Islet of Langerhans (tissue), 1 donor: Measurements from ENCODE around the gene PIK3R4.
A peak's percentile ranks its signal among the peaks of the same experiment; 100 is the strongest.

ENCODE experiments used
- FAIRE-seq: peaks from one replicate; lab custom pipeline; 2011; peaks lifted over from hg19 to GRCh38; lab: Jason Lieb, UNC

PIK3R4 gene

DNA sequence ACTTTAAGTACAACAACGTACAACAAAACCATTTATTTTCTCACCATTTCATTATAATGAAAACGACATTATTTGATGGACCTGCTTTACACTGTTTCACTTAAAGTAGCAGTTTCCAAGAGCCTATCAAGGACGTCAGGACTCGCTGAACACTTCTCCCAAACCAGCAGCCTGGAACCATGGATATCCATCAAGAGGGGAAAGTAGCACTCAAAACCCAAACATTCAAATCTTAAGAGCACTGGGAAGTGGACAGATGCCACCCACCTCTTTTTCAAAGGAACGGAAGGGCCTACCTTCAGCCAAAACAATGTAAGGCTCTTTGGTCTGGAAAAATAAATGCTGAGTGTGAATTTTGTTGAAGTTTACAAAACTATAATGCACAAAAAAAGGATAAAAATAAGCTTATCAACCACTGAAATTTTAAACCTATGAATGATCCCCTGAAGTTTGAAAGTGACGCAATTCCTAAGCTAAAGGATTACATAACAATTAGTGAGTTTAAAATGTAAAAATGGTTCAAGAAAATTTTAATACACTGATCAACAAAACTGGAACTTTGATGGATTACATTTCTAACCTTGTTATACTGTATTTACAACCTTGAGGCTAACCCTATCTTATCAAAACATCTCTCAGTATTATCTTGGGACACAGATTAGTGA, 4.6 kb downstream of the PIK3R4 start:
- FAIRE-seq: no peak

DNA sequence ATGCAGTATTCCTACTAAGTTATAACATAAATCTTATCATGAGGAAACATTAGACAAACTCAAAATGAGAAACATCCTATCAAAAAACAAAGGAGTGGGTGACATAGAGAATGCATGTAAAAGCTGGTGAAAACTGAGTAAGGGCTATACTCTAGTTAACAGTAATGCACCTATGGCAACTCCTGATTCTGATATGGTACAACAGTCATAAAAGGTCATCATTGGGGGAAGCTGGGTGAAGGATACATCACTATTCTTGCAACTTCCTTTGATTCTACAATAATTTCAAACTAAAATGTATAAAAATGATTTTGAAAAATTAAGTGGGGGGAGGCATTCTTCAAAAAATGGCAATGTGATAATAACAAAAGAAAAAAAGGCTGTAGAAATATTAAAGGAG, 6.8 kb downstream of the PIK3R4 start:
- no peak for FAIRE-seq

DNA sequence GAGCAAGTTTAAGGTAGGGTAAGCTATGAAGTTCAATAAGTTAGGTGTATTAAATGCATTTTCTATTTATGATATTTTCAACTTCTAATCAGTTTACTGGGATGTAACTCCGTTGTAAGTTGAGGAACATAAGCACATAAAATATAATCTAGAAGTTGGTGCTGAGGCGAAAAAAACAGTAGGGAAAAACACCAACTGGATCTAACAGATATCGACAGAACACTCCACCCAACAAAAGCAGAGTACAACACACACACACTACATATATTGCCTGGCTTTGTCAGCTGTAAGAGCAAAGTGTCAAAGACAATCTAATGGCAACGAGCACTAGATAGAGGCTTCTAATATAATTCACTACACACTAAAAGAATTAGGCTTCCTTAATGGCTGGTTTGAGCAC, 8.4 kb downstream of the PIK3R4 start:
- no peak for FAIRE-seq

GRCh38 chr3:130737622-130738021, 9.0 kb downstream of the PIK3R4 start:
- FAIRE-seq: no peak

- no peak for FAIRE-seq
These were observed 13.3 kb downstream of the PIK3R4 start for GRCh38 chr3:130733236-130733875.

- FAIRE-seq: no peak
These were observed 14.1 kb downstream of the PIK3R4 start for GRCh38 chr3:130732501-130732900.

DNA sequence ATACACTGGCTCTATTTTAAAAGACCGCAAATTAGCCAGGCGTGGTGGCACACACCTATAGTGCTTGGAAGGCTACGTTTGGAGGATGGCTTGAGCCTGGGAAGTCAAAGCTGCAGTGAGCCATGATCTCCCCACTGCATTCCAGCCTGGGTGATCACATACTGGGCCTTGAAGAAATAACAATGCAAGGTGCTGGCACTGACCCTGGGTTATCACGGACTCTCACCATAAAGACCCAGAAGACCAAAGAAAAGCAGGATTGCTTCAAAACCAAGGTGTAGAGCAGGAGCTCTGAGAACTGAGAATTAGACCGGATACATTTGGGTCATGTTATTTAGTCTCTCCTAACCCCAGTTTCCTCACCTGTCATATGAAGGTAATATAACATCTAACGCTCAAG, 14.8 kb downstream of the PIK3R4 start:
- FAIRE-seq: no peak

- peak; percentile 70 for FAIRE-seq
These were observed 17.5 kb downstream of the PIK3R4 start for GRCh38 chr3:130729154-130729553.

DNA sequence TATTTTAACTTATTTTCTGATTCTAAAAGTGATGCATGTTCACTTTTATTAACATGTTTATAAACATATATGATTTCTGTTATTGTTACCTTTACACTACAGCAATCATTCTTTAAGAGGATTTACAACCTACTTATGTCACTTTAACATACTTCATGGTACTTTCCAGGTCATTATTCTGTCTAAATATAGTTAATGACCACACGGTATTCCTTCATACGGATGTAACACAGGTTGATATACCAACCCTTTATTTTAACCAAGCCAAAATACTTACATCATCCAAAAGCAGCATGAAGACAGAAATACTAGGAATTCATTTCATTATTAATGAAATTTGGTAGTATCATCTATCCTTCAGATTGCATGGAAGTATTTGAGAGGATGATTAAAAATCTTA, 18.6 kb downstream of the PIK3R4 start:
- peak; percentile 27 for FAIRE-seq

DNA sequence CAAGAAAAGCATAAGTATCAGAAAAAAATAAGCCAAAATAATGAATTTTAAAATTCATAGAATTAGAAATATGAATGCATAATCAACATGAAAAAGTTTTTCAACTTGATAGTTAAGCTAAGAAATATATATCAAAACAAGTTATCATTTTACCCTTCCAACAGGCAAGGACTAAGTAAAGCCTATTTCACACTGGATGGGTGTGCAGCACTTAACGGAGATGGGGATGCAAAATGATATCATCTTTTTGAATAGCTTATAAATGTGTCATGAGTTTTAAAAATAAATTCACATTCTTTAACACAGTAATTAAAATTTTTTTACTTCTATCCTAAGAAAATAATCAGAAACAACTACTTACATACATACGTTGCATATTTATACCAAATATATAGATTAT, 20.9 kb downstream of the PIK3R4 start:
- FAIRE-seq: no peak

- FAIRE-seq: no peak
These were observed 31.0 kb downstream of the PIK3R4 start for GRCh38 chr3:130715616-130716015.

GRCh38 chr3:130712718-130713423, 33.8 kb downstream of the PIK3R4 start:
- no peak for FAIRE-seq

GRCh38 chr3:130711565-130712324, 34.9 kb downstream of the PIK3R4 start:
- no peak for FAIRE-seq

- no peak for FAIRE-seq
These were observed 37.0 kb downstream of the PIK3R4 start for GRCh38 chr3:130709671-130710070.

- no peak for FAIRE-seq
These were observed 38.6 kb downstream of the PIK3R4 start for GRCh38 chr3:130707902-130708601.

- FAIRE-seq: no peak
These were observed 41.1 kb downstream of the PIK3R4 start for GRCh38 chr3:130705501-130705900.

GRCh38 chr3:130702985-130703384, 43.6 kb downstream of the PIK3R4 start:
- no peak for FAIRE-seq

- no peak for FAIRE-seq
These were observed 46.1 kb downstream of the PIK3R4 start for GRCh38 chr3:130700541-130700940.

- peak; percentile 13 for FAIRE-seq
These were observed 46.9 kb downstream of the PIK3R4 start for GRCh38 chr3:130699765-130700164.

DNA sequence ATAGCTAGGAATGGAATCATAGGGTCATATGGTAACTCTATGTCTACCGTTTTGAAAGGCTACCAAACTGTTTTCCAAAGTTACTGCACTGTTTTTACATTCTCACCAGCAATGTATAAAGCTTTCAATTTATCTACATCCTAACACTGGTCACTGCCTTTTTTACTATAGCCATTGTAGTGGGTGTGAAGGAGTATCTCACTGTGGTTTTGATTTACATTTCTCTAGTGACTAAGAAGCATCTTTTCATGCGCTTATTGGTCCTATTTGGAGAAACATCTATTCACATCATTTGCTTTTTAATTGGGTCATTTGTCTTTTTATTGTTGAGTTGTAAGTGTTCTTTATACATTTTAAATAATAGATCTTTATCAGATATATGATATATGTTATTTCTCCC, 53.3 kb downstream of the PIK3R4 start:
- FAIRE-seq: no peak

DNA sequence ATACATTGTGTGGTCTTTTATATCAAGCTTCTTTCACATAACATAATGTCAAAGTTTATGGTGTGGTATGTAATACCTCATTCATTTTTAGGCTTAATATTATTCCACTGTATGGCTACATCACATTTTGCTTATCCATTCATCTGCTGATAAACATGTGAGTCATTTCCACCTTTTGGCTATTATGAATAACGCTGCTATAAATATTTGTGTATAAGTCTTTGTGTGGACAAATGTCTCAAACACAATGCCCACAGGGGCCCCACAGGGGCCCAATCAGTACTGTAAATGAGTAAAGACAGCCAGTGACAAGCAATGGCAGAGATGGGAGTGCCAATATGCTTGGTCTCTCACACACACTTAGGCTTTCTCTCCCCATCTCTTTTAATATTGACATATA, 54.2 kb downstream of the PIK3R4 start:
- no peak for FAIRE-seq
